SK-N-SH treated with all-trans-retinoic acid at 6 μM for 48 hours (cell line): Measurements from ENCODE around the gene RNF215.

Experiments
- ATAC-seq: fragments of 200-7000 bp; cut with Tn5 transposase; 3 replicates; pipeline ENCODE4 v1.9.1; 2020; ENCODE audit warnings: mild to moderate bottlenecking, moderate library complexity
- ARNTL ChIP-seq: fragments of 450-650 bp; formaldehyde crosslinking; IDR thresholded peaks from 2 replicates; pipeline ENCODE4 v1.5.0; 2020; ENCODE audit warnings: low read depth, mild to moderate bottlenecking, moderate library complexity, borderline replicate concordance
- CSDC2 ChIP-seq: fragments of 250-450 bp; sonication (Bioruptor Pico); IDR thresholded peaks from 2 replicates; pipeline ENCODE4 v1.5.0; 2020; ENCODE audit warnings: mild to moderate bottlenecking, moderate library complexity
- CSRNP3 ChIP-seq: fragments of 250-450 bp; sonication (Bioruptor Pico); IDR thresholded peaks from 2 replicates; pipeline ENCODE4 v1.5.1; 2021; ENCODE audit warnings: mild to moderate bottlenecking, moderate library complexity
- ISL1 ChIP-seq: fragments of 250-450 bp; sonication (Bioruptor Pico); IDR thresholded peaks from 2 replicates; pipeline ENCODE4 v2.1.2; 2022; ENCODE audit warnings: mild to moderate bottlenecking, moderate library complexity
- RARB ChIP-seq: fragments of 250-450 bp; sonication (Bioruptor Pico); IDR thresholded peaks from 2 replicates; pipeline ENCODE4 v1.8.0; 2021; ENCODE audit warnings: mild to moderate bottlenecking, moderate library complexity
- TCF4 ChIP-seq: fragments of 250-450 bp; sonication (Bioruptor Pico); IDR thresholded peaks from 2 replicates; pipeline ENCODE4 v1.8.0; 2021; ENCODE audit warnings: mild to moderate bottlenecking, moderate library complexity, borderline replicate concordance
- TOX ChIP-seq: fragments of 250-450 bp; sonication (Bioruptor Pico); IDR thresholded peaks from 2 replicates; pipeline ENCODE4 v1.8.0; 2021; ENCODE audit warnings: mild to moderate bottlenecking, moderate library complexity, borderline replicate concordance
- ZFP30 ChIP-seq: fragments of 450-650 bp; formaldehyde crosslinking; IDR thresholded peaks from 2 replicates; pipeline ENCODE4 v1.5.0; 2022; ENCODE audit warnings: mild to moderate bottlenecking, moderate library complexity
- TF ChIP-seq, protein P1 (sequence below): fragments of 250-450 bp; sonication (Bioruptor Pico); IDR thresholded peaks from 2 replicates; pipeline ENCODE4 v1.8.0; 2020; ENCODE audit warnings: mild to moderate bottlenecking, moderate library complexity, borderline replicate concordance

Gene RNF215

GRCh38 chr22:30333707-30334087 is 53.5 kb downstream of the RNF215 start (continued):
- TF ChIP-seq, protein P1, sequence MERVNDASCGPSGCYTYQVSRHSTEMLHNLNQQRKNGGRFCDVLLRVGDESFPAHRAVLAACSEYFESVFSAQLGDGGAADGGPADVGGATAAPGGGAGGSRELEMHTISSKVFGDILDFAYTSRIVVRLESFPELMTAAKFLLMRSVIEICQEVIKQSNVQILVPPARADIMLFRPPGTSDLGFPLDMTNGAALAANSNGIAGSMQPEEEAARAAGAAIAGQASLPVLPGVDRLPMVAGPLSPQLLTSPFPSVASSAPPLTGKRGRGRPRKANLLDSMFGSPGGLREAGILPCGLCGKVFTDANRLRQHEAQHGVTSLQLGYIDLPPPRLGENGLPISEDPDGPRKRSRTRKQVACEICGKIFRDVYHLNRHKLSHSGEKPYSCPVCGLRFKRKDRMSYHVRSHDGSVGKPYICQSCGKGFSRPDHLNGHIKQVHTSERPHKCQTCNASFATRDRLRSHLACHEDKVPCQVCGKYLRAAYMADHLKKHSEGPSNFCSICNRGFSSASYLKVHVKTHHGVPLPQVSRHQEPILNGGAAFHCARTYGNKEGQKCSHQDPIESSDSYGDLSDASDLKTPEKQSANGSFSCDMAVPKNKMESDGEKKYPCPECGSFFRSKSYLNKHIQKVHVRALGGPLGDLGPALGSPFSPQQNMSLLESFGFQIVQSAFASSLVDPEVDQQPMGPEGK (CRISPR knock-in tag) = no peak

- TF ChIP-seq RARB (CRISPR knock-in tag) (no peak), CSDC2 (CRISPR knock-in tag) (no peak), ARNTL (CRISPR knock-in tag) (no peak), ZFP30 (no peak), CSRNP3 (CRISPR knock-in tag) (no peak), ISL1 (no peak), TOX (CRISPR knock-in tag) (no peak)
- TF ChIP-seq, protein P1 (CRISPR knock-in tag) = no peak
- no peak for ATAC-seq
Observed at GRCh38 chr22:30332994-30333706, 54.1 kb downstream of the RNF215 start.

- TF ChIP-seq TCF4 = no peak
- no peak for ATAC-seq
Observed at GRCh38 chr22:30332551-30332950, 54.7 kb downstream of the RNF215 start.
